Raji (cell line): Measurements from ENCODE around the gene SLC27A2.

Source experiments
- POLR2A ChIP-seq: IDR thresholded peaks from 2 replicates; pipeline ENCODE4 v1.6.1; 2011; ENCODE audit warnings: low read depth, low read length, control low read depth; ENCODE audit not compliant: insufficient read depth

The SLC27A2 gene

DNA sequence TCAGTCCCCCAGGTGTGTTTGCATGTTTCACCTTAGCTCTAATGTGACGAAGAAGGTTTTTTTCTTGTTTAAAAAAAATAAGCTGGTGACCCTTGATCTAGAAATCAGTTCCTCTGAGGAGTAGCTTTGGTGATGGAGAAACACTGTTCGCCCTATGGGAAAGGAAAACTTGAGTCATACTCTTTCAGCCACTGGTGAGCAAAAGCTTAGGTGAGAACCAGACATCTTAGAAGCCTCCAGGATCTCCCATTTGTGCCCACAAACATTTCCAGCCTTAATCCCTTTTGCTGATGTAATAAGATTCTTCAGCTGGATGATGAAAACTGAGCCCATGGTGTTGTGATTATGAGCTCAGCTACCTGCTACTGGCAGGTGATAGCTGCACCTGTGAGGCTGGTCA lies 37.8 kb downstream of the SLC27A2 start:
- no peak for TF ChIP-seq POLR2A

DNA sequence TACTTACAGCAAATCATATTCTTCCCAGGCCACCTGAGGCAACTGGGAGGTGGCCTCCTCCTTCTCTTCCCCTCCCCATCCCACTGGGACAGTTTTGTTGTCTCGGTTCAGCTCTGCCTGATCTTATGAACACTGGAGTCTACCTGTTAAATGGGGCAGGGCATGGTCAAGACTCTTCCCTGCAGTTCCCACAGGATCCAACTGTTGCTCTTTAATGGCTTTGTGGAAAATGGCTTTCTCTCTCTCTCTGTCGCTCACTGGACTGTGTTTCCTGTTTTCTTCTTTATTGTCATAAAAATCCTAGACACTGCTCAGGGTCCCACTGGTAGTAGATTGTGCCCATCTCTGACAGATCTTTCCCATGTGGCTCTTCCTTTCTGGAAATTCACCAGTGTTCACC lies 40.2 kb downstream of the SLC27A2 start:
- no peak for TF ChIP-seq POLR2A

DNA sequence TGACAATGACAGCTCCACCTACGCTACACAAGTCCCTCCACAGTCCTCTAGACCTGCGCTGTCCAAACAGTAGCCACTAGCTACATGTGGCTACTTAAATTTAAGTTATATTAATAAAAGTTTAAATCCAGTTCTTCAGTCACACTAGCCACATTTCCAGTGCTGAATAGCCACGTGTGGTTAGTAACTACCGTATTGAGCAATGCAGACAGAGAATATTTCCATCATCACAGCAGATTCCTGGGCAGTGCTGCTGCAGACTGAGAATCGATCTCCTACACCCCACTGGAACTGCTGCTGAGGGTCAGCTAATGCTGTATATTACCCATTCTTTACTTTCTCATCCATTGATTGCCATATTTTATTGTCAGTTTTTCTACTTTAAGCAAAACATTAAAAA lies 42.6 kb downstream of the SLC27A2 start:
- TF ChIP-seq POLR2A: no peak

DNA sequence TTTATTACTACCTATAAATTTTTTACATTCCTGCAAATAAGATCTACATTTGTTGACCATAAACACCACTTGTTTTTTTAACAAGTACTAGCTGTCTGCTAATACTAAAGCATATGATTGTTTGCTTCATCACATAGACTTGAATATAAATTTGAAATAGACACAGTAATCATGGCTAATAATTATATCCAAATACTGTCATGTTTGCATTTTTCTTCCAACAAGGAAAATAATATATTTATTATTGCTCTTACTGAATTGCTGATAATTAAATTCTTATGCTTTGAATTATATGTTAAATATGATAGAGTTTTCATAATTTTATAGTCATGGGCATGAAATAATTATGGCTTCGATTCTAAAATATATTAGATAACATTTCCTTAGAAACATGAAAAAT lies 43.1 kb downstream of the SLC27A2 start:
- TF ChIP-seq POLR2A: no peak

DNA sequence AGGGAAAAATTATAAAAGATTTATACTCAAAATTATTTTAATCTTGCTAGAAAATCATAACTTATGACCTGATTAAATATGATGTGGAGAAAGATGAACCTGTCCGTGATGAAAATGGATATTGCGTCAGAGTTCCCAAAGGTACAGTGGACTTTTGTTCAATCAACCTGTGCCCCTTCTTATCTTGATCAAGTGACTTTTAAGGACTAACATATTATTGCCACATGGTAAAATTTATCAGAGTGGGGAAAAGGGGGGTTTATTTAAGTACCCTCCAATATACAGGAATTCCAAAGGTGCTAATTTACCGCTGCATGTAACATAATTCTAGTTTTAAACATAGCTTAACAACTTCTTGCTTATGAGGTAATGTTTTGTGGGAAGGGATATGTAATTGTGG lies 43.9 kb downstream of the SLC27A2 start:
- no peak for TF ChIP-seq POLR2A

DNA sequence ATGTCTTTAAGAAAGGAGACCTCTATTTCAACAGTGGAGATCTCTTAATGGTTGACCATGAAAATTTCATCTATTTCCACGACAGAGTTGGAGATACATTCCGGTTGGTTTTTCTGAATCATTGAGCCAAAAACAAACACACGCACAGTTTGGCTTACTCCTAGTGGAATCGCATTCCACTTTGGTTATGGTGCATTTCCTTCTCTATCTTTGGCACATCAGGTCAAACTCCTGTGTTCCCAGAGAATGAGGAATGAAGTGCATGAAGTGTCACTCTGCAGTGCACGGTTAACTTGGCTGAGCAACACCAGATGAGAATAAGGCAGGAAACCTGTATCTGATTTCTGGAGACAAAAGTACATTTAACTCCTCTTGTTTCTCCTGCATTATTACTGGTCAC lies 45.1 kb downstream of the SLC27A2 start:
- no peak for TF ChIP-seq POLR2A

DNA sequence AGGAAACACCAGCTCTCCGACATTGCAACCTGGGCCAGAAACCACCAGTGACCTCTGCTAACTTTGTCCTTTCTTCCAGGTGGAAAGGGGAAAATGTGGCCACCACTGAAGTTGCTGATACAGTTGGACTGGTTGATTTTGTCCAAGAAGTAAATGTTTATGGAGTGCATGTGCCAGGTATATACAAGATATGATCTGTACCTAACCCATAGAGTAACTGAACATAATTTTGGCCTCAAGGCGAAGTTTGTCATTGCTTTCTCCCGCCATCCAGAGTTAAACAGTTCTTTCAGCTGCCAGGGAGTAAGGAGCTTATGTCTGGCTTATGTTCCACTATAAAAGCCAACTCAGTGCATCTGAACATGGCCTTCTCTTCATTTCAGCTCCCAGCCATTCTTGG lies 46.9 kb downstream of the SLC27A2 start:
- TF ChIP-seq POLR2A: no peak

DNA sequence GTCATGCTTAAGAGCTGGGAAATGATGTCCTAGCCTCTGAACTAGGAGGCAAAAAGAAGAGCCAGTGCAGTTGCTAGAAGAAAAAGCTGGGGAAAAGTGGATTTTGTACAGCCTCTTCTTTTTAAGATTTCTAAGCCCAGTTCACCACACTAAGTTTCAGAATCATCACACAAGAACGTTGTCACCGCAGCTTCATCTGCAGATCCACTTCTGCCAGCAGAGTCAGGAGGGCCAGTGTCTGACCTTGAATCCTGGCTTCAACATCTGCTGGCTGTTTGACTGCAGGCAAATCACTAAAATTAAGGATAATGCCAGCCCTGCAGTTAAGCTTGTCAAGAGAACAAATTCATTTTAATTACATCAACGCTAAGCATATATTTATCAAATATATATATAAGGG lies 47.3 kb downstream of the SLC27A2 start:
- TF ChIP-seq POLR2A: no peak

DNA sequence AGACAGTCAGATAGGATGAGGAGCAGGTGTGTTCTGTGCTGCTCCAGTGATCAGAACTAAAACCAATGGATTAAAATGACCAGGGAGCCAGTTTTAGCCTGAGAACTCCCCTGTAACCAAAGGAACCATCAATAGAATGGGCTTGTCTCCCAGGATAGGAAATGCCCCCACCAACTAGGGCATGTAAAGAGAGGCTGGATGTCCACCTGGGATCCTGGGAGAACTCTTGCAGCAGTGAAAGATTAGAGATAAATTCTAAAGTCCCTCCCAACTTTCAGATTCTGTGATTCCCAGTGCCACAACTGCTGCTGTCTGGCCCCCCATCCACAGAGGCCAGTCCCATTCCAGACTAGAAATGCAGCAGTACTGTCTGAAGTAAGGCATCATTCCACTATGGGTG lies 49.8 kb downstream of the SLC27A2 start:
- no peak for TF ChIP-seq POLR2A

DNA sequence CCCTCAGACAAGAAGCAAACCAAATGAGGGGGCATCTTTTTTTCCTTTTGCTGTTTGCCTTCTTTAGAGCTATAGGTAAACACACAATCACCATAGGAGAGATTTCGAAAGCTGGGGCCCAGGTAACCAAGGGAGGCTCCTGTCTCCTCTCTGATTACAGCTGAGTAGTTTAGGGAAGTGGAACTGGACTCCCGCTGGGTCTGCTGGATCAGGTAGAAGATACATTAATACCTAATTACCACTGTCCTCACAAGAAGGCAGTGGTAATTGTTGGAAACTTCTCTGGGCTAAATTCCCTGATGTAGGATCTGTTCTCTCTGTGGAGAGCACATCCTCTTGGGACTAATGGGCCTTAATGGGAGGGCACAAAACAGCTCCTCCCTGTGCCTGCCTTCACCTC lies 50.8 kb downstream of the SLC27A2 start:
- TF ChIP-seq POLR2A: no peak

DNA sequence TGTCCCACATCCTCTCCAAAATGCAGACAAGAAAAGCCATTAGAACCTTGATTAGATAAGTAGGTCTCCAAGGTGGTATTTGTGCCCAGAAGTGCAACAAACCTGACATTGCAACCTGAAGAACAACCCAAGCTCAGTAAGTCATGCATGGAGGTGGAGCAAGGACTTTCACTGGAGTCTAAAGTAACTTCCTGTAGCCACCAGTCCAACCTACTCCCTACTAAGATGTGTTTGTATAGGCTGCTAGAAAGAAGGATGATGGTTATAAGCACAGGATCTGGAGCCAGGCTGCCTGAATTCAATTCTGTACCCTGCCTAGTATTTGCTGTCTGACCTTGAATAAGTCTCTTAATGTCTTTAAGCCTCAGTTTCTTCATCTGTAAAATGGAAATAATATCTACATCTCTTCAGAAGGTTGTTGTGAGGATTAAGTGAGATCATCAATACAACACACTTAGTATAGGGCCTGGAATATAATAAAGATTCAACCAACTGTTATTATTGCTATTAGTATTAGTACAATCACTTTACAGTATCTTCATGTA lies 51.3 kb downstream of the SLC27A2 start:
- no peak for TF ChIP-seq POLR2A

DNA sequence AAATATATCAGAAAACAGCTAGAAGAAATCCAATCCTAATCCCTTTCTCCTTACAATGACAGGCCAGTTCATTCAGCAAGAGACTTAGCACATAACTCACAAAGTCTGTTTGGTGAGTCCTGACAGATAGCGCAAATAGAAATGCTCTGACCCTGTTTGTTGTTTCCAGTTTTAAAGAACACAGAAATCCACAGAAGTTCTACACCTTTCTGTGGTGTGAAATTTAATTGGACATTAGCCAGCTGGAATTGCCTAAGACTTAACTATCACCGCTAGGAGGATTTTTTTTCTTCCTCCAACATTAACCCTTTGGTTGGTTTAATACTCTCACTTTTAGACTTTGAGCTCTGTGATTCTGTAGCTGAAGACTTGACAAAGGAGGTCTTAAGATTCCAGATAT lies 52.8 kb downstream of the SLC27A2 start:
- no peak for TF ChIP-seq POLR2A

DNA sequence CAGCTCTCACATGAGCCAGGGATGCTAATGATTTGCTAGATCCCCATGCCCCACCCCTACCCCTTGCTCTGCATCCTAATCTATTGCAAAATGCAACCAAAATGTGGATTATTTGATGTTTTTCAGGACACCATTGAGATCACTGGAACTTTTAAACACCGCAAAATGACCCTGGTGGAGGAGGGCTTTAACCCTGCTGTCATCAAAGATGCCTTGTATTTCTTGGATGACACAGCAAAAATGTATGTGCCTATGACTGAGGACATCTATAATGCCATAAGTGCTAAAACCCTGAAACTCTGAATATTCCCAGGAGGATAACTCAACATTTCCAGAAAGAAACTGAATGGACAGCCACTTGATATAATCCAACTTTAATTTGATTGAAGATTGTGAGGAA lies 53.8 kb downstream of the SLC27A2 start:
- TF ChIP-seq POLR2A: no peak

DNA sequence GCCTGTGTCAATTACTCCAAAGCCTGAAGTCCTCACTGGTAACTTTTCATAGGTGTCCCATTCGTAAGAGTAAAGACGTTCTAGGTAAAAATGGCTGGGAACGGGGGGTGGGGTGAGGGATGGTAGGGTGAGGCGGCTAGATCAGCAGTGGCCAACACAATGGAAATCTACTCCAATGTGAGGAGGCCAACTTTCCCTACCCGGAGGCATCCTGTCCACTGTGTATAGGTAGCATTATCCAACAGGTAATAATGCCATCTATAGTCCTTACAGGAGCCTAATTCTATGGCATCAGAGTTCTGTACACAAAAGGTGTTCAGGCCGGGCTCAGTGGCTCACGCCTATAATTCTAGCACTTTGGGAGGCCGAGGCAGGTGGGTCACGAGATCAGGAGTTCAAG lies 54.4 kb downstream of the SLC27A2 start:
- no peak for TF ChIP-seq POLR2A

DNA sequence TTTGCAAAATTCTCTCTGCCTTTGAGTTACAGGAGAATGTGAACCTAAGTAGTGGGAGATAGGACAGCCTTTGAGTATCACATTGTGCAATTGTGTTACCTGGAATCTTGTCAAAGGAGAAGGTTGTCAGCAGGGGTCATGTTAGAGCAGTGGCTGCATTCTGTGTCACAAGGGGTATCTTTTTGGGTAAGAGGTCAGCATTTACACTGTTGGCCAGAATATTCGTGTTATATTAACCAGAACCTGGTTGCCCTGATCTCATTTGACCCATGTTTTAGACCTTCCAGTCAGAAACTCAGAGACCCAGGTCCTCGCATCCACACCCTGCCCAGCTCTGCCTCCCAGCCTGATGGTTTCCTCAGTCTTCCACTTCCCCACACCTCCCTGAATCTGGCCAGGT lies 56.3 kb downstream of the SLC27A2 start:
- no peak for TF ChIP-seq POLR2A

DNA sequence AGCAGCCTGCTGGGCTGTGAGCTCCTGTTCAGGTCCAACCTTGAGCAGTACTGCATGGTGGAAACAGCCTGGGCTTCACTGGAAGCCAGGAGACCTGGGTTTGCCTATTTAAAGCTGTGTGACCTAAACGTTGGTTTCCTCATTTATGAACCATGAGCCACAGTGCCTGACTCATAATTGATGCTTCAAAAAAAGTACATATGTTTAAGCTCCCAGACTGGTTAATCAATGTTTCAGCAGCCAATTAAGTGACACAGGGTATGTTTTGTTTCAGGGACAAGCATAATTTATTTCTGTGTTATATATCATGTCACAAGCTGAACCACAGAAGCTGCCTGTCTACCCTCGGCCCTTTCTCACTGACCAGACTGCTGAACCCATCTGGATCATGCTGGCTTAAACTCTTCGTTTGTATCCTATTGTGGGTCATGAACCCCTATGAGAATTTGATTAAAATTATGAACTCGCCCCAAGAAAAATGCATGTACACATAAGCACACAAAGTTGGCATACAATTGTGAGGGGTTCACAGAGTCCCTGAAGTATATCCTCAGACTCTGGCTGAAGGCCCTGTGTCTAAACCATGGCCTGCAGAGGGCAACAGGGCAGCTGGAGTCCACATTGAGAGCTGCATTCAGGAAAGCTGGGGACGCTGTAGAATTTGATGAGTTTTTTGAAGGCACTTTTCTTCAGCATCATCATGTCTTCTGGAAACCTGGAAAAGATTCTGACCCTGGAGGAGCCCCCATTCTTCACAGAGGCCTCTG lies 59.9 kb downstream of the SLC27A2 start:
- TF ChIP-seq POLR2A: no peak

DNA sequence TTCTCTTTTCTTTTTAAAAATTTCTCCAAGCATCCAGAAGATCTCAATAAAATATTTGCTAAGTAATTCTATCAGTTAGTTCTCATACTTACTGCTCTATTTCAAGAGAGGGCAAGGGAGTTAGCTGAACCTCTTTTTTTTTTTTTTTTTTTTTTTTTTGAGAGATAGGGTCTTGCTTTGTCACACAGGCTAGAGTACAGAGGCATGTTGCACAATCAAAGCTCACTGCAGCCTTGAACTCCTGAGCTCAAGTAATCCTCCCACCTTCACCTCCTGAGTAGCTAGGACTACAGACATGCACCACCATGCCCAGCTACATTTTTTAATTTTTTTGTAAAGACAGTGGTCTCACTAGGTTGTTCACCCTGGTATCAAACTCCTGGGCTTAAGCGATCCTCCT lies 62.2 kb downstream of the SLC27A2 start:
- no peak for TF ChIP-seq POLR2A
